Measurements from ENCODE around the gene TTC28. TPM values are rescaled to one million over a fixed set of nuclear protein-coding genes. Genes with fewer than 3 reads are reported as not detected.
A peak's percentile ranks its signal among the peaks of the same experiment; 100 is the strongest.

The TTC28 gene
- total RNA-seq, 1 donor from 2014 or later = 65.4 TPM

GRCh38 chr22:28442264-28442710 lies 237.4 kb downstream of the TTC28 start:
- Mint-ChIP-seq H3K27ac (ENCODE audit: unreplicated experiment) (no peak overlapping the region), H3K36me3 (ENCODE audit: low read depth) (no peaks in the 10 kb centered on the region), H3K9me3 (no peaks in the 10 kb centered on the region), H3K27me3 (ENCODE audit: low read depth) (no peaks in the 10 kb centered on the region), H3K4me3 (peak overlapping the region; percentile 92), H3K4me1 (peaks cover 39% of the 10 kb centered on the region)
- TF ChIP-seq CTCF (conservative IDR thresholded peaks at IDR 0.05) = peak; percentile 75
- peak; percentile 62 for DNase-seq (ENCODE audit: low read depth, low spot score)

GRCh38 chr22:28441720-28442263 lies 237.8 kb downstream of the TTC28 start:
- no peak for TF ChIP-seq CTCF (conservative IDR thresholded peaks at IDR 0.05)
- peak overlapping the region; percentile 83 for H3K27ac Mint-ChIP-seq (ENCODE audit: unreplicated experiment)
- H3K27me3 Mint-ChIP-seq (ENCODE audit: low read depth) = no peaks in the 10 kb centered on the region
- H3K4me1 Mint-ChIP-seq = peaks cover 39% of the 10 kb centered on the region
- H3K9me3 Mint-ChIP-seq = no peaks in the 10 kb centered on the region
- H3K36me3 Mint-ChIP-seq (ENCODE audit: low read depth) = no peaks in the 10 kb centered on the region
- H3K4me3 Mint-ChIP-seq = peak overlapping the region; percentile 73
- no peak for DNase-seq (ENCODE audit: low read depth, low spot score)

GRCh38 chr22:28440592-28441390 lies 238.8 kb downstream of the TTC28 start:
- DNase-seq (ENCODE audit: low read depth, low spot score) = no peak
- Mint-ChIP-seq H3K27ac (ENCODE audit: unreplicated experiment) (no peak overlapping the region), H3K36me3 (ENCODE audit: low read depth) (no peaks in the 10 kb centered on the region), H3K27me3 (ENCODE audit: low read depth) (no peaks in the 10 kb centered on the region), H3K9me3 (no peaks in the 10 kb centered on the region), H3K4me3 (peak overlapping the region; percentile 73), H3K4me1 (peaks cover 44% of the 10 kb centered on the region)
- no peak for TF ChIP-seq CTCF (conservative IDR thresholded peaks at IDR 0.05)

GRCh38 chr22:28438183-28438768 lies 241.4 kb downstream of the TTC28 start:
- Mint-ChIP-seq H3K4me3 (no peak overlapping the region), H3K27me3 (ENCODE audit: low read depth) (no peaks in the 10 kb centered on the region), H3K27ac (ENCODE audit: unreplicated experiment) (no peak overlapping the region), H3K9me3 (no peaks in the 10 kb centered on the region), H3K36me3 (ENCODE audit: low read depth) (no peaks in the 10 kb centered on the region), H3K4me1 (peaks cover 35% of the 10 kb centered on the region)
- no peak for DNase-seq (ENCODE audit: low read depth, low spot score)
- no peak for TF ChIP-seq CTCF (conservative IDR thresholded peaks at IDR 0.05)

- no peaks in the 10 kb centered on the region for H3K36me3 Mint-ChIP-seq (ENCODE audit: low read depth)
- peaks cover 17% of the 10 kb centered on the region for H3K4me1 Mint-ChIP-seq
- no peak overlapping the region for H3K4me3 Mint-ChIP-seq
- H3K9me3 Mint-ChIP-seq = no peaks in the 10 kb centered on the region
- H3K27ac Mint-ChIP-seq (ENCODE audit: unreplicated experiment) = no peak overlapping the region
- no peak for DNase-seq (ENCODE audit: low read depth, low spot score)
- TF ChIP-seq CTCF (conservative IDR thresholded peaks at IDR 0.05) = no peak
- no peaks in the 10 kb centered on the region for H3K27me3 Mint-ChIP-seq (ENCODE audit: low read depth)
Observed at GRCh38 chr22:28435982-28436381, 243.7 kb downstream of the TTC28 start.
